Activated naive CD4-positive, alpha-beta T cell treated with anti-CD3 and anti-CD28 coated beads, Interleukin-2, amount 10 ng/mL, durations not matched to agents 7 days and 5 days (primary cell): ENCODE data around the gene CANT1.

Experiments used
- CTCF ChIA-PET: fragments of 350-600 bp; sonication (Branson Sonifier 250); formaldehyde crosslinking; loops from one replicate; lab custom pipeline; 2021; ENCODE audit warnings: antibody characterized with exemption; lab: Charles Lee
- DNase-seq: peaks from one replicate; pipeline ENCODE4 v3.0.0-alpha.2; 2020
- H3K27ac Mint-ChIP-seq: one replicate; pipeline ENCODE4 v1.8.0; 2021; ENCODE audit warnings: mild to moderate bottlenecking, moderate library complexity, mixed read lengths
- H3K27me3 Mint-ChIP-seq: one replicate; pipeline ENCODE4 v1.8.0; 2021; ENCODE audit warnings: mild to moderate bottlenecking, mixed read lengths
- H3K36me3 Mint-ChIP-seq: one replicate; pipeline ENCODE4 v1.8.0; 2021; ENCODE audit warnings: mixed read lengths
- H3K4me1 Mint-ChIP-seq: one replicate; pipeline ENCODE4 v1.8.0; 2021; ENCODE audit warnings: mixed read lengths
- H3K4me3 Mint-ChIP-seq: one replicate; pipeline ENCODE4 v1.8.0; 2021; ENCODE audit warnings: mild to moderate bottlenecking, moderate library complexity, mixed read lengths
- H3K9me3 Mint-ChIP-seq: one replicate; pipeline ENCODE4 v1.8.0; 2021; ENCODE audit warnings: mixed read lengths

Gene CANT1

GRCh38 chr17:79009397-79010303 lies at the start of gene CANT1:
CANT1 (minus strand) TSS chr17:79009764; CDS start chr17:78997622, 12,142 bp downstream.
- peaks cover 51% of the 10 kb centered on the region for H3K4me1 Mint-ChIP-seq
- peak within 1 kb of the TSS; percentile 95 for H3K27ac Mint-ChIP-seq
- H3K36me3 Mint-ChIP-seq = peaks cover 20% of the 10 kb centered on the region
- peak within 1 kb of the TSS; percentile 81 for H3K4me3 Mint-ChIP-seq
- peaks cover 26% of the 10 kb centered on the region for H3K27me3 Mint-ChIP-seq
- H3K9me3 Mint-ChIP-seq = peaks cover 4% of the 10 kb centered on the region
- CTCF ChIA-PET = no interaction called here
- DNase-seq = peak; percentile 88

- Mint-ChIP-seq H3K36me3 (peaks cover 2% of the 10 kb centered on the region), H3K4me1 (peaks cover 3% of the 10 kb centered on the region), H3K4me3 (no peak overlapping the region), H3K27ac (no peak overlapping the region), H3K9me3 (peaks cover 5% of the 10 kb centered on the region), H3K27me3 (peaks cover 32% of the 10 kb centered on the region)
- CTCF ChIA-PET = interaction anchor here (1.5 kb wide), 1 partner anchor 334 kb away, joined by 4 read pairs; no protein-coding TSS in a partner anchor
- no peak for DNase-seq
These were observed 48.3 kb upstream of the CANT1 start for GRCh38 chr17:79057737-79058385.

DNA sequence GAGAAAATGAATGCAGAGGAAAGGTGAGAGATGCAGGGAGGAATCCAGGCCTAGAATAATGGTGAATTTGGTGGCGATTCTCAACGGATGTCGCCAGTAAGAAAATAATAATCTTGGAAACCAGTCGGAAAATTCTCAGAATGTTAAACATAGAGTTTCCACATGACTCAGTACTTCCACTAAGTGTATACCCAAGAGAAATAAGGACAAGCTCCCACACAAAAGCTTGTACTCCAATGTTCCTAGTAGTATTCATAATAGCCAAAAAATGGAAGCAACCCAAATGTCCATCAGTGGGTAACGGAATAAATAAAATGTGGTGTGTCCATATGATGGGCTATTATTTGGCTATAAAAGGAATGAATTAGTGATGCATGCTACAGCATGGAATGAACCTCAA lies 45.6 kb upstream of the CANT1 start:
- peaks cover 31% of the 10 kb centered on the region for H3K27me3 Mint-ChIP-seq
- CTCF ChIA-PET = no interaction called here
- peaks cover 3% of the 10 kb centered on the region for H3K4me1 Mint-ChIP-seq
- DNase-seq = no peak
- peaks cover 2% of the 10 kb centered on the region for H3K36me3 Mint-ChIP-seq
- no peak overlapping the region for H3K4me3 Mint-ChIP-seq
- no peak overlapping the region for H3K27ac Mint-ChIP-seq
- peaks cover 5% of the 10 kb centered on the region for H3K9me3 Mint-ChIP-seq

DNA sequence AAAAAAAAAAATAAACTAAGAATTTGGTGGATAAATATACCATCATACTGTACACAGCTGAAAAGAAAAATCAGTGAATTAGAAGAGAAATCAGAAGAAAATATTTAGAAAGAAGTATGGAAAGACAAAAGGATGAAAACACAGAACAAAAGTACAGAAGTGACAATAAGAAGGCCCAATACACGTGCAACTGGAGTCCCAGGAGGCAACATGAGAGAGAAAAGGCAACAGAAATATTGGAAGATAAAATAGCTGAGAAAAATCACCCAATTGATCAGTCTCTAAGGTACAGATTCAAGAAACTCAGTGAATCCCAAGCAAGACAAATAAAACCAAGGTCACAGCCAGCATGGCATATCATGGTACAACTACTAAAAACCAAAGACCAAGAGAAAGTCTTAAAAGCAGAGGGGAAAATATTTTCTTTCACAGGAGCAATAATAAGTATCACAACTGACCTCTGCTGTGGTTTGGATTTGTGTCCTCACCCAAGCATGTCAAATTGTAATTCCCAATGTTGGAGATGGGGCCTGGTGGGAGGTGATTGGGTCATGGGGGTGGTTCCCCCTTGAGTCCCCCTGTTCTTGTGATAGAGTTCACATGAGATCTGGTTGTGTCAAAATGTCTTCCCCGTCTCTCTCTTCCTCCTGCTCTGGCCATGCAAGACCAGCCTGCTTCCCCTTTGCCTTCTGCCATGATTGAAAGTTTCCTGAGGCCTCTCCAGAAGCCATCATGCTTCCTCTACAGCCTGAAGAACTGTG lies 44.8 kb upstream of the CANT1 start:
- Mint-ChIP-seq H3K4me1 (peaks cover 3% of the 10 kb centered on the region), H3K36me3 (peaks cover 2% of the 10 kb centered on the region), H3K4me3 (no peak overlapping the region), H3K27me3 (peaks cover 26% of the 10 kb centered on the region), H3K27ac (no peak overlapping the region), H3K9me3 (peaks cover 5% of the 10 kb centered on the region)
- no peak for DNase-seq
- CTCF ChIA-PET = interaction anchor here (1.2 to 1.3 kb wide), 2 partner anchors 9 to 11 kb away, joined by 3 to 6 read pairs; no protein-coding TSS in a partner anchor

DNA sequence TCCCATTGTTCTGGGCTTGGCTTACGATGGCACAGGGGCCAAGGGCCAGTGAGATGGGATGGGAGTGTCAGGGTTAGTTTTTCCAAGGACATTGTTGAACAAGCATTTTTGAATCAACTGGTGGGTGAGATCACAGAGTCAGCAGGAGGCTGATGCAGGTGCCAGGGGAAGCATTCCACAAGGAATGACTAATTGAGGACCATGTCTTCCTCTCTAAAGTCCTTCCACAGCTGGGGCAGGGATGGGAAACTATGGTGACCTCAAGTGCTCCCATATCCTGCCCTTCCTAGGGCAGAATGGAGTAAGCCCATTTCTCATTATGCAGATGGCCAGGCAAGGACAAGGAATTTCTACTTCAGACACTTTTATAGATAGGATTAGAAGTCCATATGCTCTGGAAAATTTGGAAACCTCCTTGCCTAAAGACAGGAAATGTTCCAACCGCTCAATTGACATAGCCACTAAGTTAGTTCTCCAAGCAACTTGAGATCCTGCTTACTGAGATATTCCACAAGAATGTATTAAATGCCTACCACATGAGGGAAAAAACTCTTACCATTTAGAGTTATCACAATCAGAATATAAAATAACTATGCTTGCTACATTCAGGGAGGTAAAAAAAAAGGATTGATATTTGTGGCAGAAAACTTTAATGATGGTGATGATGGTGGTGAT lies 43.8 kb upstream of the CANT1 start:
- H3K36me3 Mint-ChIP-seq = peaks cover 2% of the 10 kb centered on the region
- DNase-seq = no peak
- H3K4me3 Mint-ChIP-seq = no peak overlapping the region
- peaks cover 18% of the 10 kb centered on the region for H3K27me3 Mint-ChIP-seq
- peaks cover 5% of the 10 kb centered on the region for H3K9me3 Mint-ChIP-seq
- CTCF ChIA-PET = interaction anchor here (1.1 to 1.3 kb wide), 3 partner anchors 8 to 34 kb away, joined by 3 to 6 read pairs (median 3); no protein-coding TSS in a partner anchor
- no peaks in the 10 kb centered on the region for H3K4me1 Mint-ChIP-seq
- no peak overlapping the region for H3K27ac Mint-ChIP-seq

- Mint-ChIP-seq H3K4me3 (no peak overlapping the region), H3K9me3 (peaks cover 5% of the 10 kb centered on the region), H3K27ac (no peak overlapping the region), H3K36me3 (peaks cover 2% of the 10 kb centered on the region), H3K27me3 (peaks cover 9% of the 10 kb centered on the region), H3K4me1 (no peaks in the 10 kb centered on the region)
- no peak for DNase-seq
- CTCF ChIA-PET = interaction anchor here (1.1 kb wide), 1 partner anchor 35 kb away, joined by 3 read pairs; no protein-coding TSS in a partner anchor
These were observed 42.6 kb upstream of the CANT1 start for GRCh38 chr17:79052131-79052530.

DNA sequence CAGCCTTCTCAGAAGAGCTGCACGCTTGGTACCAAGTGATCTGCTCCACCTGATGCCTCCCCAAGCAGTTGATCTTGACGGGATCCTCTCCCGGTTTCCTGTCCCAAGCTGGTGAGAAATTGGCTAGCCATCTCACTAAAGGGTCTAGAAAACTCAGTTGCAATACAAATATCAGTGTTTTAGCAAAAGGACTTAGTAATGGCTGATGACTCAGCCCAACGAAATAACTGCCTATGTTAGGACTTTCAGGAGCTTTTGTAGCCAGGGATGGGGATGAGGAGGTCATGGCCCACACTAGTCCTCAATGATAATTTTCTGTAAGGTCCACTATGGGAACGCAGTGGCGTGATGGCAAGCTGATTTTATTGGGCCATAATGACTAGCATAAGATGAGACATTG lies 41.7 kb upstream of the CANT1 start:
- Mint-ChIP-seq H3K4me3 (no peak overlapping the region), H3K9me3 (peaks cover 5% of the 10 kb centered on the region), H3K27ac (no peak overlapping the region), H3K27me3 (peaks cover 12% of the 10 kb centered on the region), H3K4me1 (no peaks in the 10 kb centered on the region), H3K36me3 (peaks cover 2% of the 10 kb centered on the region)
- CTCF ChIA-PET = no interaction called here
- no peak for DNase-seq

- no peak overlapping the region for H3K27ac Mint-ChIP-seq
- H3K4me3 Mint-ChIP-seq = no peak overlapping the region
- peaks cover 5% of the 10 kb centered on the region for H3K9me3 Mint-ChIP-seq
- H3K27me3 Mint-ChIP-seq = peaks cover 19% of the 10 kb centered on the region
- CTCF ChIA-PET = interaction anchor here (1.0 kb wide), 1 partner anchor 24 kb away, joined by 3 read pairs; the partner anchor contains the start of gene ENGASE
- DNase-seq = no peak
- no peaks in the 10 kb centered on the region for H3K4me1 Mint-ChIP-seq
- H3K36me3 Mint-ChIP-seq = peaks cover 2% of the 10 kb centered on the region
These were observed 41.0 kb upstream of the CANT1 start for GRCh38 chr17:79050551-79050950.

DNA sequence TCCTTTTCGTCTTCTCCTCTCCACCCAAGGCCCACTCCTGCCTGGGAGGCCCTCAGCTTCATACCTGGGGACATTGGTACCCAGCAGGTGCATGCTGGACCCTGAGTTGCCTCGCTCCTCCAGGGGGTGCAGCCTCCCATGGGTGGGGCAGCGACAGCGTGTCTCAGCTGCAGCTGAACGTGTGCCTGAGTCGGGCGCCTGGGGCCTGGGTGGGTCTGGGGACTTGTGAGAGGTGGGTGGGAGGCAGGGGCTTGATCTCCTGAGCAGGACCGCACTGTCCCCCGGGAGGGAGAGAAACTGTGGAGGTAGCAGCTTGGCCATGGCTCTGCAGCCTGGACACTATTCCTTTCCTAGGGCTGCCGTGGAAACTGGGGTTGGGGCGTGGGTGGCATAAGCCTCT lies 40.3 kb upstream of the CANT1 start:
- peaks cover 2% of the 10 kb centered on the region for H3K36me3 Mint-ChIP-seq
- peaks cover 23% of the 10 kb centered on the region for H3K27me3 Mint-ChIP-seq
- DNase-seq = no peak
- CTCF ChIA-PET = interaction anchor here (1.0 to 1.5 kb wide), 2 partner anchors 25 to 343 kb away, joined by 3 to 4 read pairs; partner anchors contain the start of gene ENGASE
- no peak overlapping the region for H3K27ac Mint-ChIP-seq
- H3K4me3 Mint-ChIP-seq = no peak overlapping the region
- no peaks in the 10 kb centered on the region for H3K4me1 Mint-ChIP-seq
- peaks cover 5% of the 10 kb centered on the region for H3K9me3 Mint-ChIP-seq

DNA sequence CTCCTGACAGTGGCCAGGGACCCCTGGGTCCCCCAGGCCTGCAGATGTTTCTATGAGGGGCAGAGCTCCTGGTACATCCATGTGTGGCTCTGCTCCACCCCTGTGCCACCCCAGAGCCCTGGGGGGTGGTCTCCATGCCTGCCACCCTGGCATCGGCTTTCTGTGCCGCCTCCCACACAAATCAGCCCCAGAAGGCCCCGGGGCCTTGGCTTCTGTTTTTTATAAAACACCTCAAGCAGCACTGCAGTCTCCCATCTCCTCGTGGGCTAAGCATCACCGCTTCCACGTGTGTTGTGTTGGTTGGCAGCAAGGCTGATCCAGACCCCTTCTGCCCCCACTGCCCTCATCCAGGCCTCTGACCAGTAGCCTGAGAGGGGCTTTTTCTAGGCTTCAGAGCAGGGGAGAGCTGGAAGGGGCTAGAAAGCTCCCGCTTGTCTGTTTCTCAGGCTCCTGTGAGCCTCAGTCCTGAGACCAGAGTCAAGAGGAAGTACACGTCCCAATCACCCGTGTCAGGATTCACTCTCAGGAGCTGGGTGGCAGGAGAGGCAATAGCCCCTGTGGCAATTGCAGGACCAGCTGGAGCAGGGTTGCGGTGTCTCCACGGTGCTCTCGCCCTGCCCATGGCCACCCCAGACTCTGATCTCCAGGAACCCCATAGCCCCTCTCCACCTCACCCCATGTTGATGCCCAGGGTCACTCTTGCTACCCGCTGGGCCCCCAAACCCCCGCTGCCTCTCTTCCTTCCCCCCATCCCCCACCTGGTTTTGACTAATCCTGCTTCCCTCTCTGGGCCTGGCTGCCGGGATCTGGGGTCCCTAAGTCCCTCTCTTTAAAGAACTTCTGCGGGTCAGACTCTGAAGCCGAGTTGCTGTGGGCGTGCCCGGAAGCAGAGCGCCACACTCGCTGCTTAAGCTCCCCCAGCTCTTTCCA lies 39.5 kb upstream of the CANT1 start:
- Mint-ChIP-seq H3K9me3 (peaks cover 3% of the 10 kb centered on the region), H3K36me3 (peaks cover 2% of the 10 kb centered on the region)

GRCh38 chr17:79047923-79048825 lies 38.6 kb upstream of the CANT1 start:
- H3K9me3 Mint-ChIP-seq = peaks cover 4% of the 10 kb centered on the region
- H3K4me1 Mint-ChIP-seq = no peaks in the 10 kb centered on the region
- no peak overlapping the region for H3K4me3 Mint-ChIP-seq
- DNase-seq = no peak
- no peak overlapping the region for H3K27ac Mint-ChIP-seq
- CTCF ChIA-PET = interaction anchor here (0.9 to 1.5 kb wide), 2 partner anchors 37 to 344 kb away, joined by 3 to 4 read pairs; no protein-coding TSS in a partner anchor
- H3K36me3 Mint-ChIP-seq = no peaks in the 10 kb centered on the region
- peaks cover 25% of the 10 kb centered on the region for H3K27me3 Mint-ChIP-seq

More for the DNA sequence above, 39.5 kb upstream of the CANT1 start:
- CTCF ChIA-PET = interaction anchor here (0.9 to 1.5 kb wide), 2 partner anchors 40 to 343 kb away, joined by 3 to 4 read pairs; no protein-coding TSS in a partner anchor
- Mint-ChIP-seq H3K27me3 (peaks cover 26% of the 10 kb centered on the region), H3K27ac (no peak overlapping the region), H3K4me1 (no peaks in the 10 kb centered on the region), H3K4me3 (no peak overlapping the region)
- no peak for DNase-seq
